Stimulated activated naive CD4-positive, alpha-beta T cell treated with Interleukin-2 at 50 U/mL for 16 hours (primary cell): ENCODE measurements around the gene S100Z.
"Not testable (repeated sequence)": the region's sequence is repeated elsewhere in the genome, so short reads cannot be mapped to it uniquely, and the experiment has no call there.

Experiments used
- DNase-seq: peaks from one replicate; lab custom pipeline; 2025; lab: John Stamatoyannopoulos, UW

The S100Z gene

DNA sequence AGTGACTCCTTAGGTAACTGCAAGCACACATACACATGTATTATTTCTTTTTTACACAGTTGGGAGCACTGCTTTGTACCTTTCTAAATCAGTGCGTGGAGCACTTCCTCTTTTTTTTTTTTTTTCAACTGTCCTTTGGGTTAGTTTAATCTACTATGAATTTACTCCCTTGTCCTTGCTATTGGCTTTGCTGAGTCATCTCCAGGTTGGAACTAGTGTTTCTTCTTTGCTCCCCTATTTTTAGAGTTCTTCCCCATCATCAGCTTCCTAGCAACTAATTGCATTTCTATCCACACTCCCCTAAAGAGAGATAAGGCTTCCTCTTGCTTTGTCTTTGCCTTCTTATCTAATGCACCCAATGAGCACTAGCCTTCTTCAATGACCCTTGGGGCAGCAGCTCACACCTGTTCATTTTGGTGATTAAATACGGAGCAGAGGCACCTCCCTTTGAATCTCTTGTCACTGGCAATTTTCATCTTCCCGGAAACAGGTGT is 24.3 kb downstream of the S100Z start:
- DNase-seq: no peak

- no peak for DNase-seq
These were observed 39.0 kb downstream of the S100Z start for GRCh38 chr5:76888733-76889300.

DNA sequence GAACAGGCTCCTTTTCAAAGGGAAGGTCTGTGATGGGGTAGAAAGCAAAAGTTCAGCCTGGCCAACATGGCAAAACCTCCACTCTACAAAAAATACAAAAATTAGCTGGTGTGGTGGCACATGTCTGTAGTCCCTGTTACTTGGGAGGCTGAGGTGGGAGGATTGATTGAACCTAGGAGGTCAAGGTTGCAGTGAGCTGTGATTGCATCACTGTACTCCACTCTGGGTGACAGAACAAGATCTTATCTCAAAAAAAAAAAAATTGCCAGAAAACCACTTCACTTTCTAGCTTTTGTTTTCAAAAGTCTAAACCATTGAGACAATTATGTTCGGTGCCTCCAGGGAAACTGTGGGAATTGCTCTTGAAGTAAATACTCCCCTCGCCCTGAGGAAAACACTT is 43.5 kb downstream of the S100Z start:
- no peak for DNase-seq

GRCh38 chr5:76896196-76896595 is 46.4 kb downstream of the S100Z start:
- no peak for DNase-seq

GRCh38 chr5:76901522-76901921 is 51.7 kb downstream of the S100Z start:
- DNase-seq: no peak

GRCh38 chr5:76908166-76908565 is 58.4 kb downstream of the S100Z start:
- DNase-seq: no peak

- not testable (repeated sequence) for DNase-seq
These were observed 60.6 kb downstream of the S100Z start for GRCh38 chr5:76910344-76910933.

- DNase-seq: not testable (repeated sequence)
These were observed 64.9 kb downstream of the S100Z start for GRCh38 chr5:76914671-76915070.

DNA sequence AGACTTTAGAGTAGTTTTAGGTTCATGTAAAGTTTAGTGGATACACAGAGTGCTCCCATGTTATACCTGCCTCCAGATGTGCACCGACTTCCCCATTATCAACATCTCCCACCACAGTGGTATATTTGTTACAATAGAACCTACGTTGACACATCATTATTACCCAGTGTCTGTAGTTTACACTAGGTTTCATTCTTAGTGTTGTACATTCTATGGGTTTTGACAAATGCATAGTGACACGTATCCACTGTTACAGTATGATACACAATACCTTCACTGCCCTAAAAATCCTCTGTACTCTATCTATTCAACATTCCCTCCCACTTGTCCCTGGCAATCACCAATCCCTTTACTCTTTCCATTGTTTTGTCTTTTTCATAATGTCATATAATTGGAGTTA is 68.7 kb downstream of the S100Z start:
- no peak for DNase-seq

DNA sequence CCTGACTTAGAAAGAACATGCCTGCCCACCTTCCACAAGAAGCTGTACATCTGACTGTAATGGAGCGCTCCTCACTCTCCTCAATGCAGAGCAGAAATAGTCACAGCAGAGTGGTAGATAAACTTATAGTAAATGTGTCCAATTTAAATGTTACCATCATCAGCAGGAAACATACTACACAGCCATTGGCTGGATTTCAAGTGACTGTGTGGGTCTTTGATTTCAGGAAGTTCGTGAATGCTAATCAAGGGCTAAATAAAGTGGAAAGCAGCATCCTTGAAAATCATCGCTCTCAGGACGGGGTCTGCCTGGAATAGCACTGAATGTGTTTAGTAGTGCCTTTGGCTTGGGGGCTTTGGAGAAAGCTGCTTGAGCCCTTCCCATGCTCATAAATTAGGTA is 70.7 kb downstream of the S100Z start:
- DNase-seq: no peak

DNA sequence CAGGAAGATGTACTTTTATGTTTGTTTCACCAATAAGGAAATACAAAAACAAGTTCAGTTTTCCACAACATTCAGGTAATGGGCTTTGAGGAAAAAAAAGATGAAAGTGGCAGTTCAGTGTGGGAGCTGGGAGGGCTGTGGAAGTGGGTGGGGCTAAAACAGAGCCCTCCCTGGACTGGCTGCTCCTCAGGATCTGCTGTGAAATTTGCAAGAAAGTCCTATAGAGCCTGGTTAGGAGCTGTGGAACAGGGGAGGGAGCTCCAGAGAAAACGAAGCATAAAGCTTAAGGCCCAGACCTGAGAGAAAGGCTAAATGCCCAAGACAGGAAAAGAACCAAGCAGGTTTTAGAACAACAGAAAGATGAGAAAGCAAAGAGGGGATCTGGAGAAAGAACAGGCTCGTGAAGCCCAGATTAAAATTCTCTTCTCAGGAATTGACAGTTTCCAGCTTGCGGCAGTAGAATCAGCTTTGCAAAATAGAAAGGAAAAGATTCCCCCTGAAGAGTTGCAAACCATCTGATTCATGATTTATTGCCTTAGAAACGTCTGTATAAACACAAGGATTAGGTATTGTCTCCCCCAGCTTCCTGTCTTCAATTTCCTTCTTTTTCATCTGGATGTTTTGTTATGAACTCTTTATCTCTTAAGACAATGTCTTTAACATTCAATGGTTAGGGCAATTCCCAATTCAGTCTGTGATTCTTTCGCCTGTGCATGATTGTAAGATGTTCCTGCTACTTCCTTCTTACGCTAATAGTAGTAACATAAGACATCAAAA is 76.7 kb downstream of the S100Z start:
- DNase-seq: no peak

DNA sequence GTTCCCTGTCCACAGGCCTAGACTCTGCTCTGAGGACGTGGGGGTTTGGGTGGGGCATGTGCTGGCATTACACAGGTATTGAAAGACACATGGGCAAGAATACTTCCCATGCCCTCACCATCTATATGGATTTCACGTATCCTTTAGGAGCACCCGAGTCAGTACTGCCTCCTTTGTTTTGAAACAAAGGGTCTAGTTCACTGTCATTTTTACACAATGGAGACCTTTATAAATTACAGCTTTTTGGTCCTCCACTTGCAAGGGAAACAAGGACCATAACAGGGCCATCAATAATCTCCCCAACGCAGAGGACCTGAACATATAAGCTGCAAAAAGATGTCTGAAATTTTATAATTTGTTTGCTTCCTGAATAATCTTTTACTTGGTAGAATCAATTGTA is 78.1 kb downstream of the S100Z start:
- no peak for DNase-seq

DNA sequence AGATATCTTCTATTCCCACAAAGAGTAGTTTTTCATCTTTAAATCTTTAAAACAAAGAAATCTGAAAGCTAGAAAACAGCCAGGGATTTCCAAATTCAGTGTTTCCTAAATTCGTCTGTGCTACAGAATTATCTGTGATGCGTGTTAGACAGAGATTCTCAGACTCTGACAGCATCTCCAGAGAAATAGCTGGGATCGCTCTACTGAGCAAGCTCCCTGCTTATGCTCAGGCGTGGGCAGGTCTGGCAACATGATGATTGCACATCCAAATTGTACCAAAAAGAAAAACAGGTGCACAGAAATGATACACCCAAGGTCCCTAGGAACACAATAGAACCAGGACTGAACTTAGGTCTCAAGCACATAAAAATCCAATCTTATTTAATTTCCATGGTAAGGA is 80.3 kb downstream of the S100Z start:
- DNase-seq: no peak

DNA sequence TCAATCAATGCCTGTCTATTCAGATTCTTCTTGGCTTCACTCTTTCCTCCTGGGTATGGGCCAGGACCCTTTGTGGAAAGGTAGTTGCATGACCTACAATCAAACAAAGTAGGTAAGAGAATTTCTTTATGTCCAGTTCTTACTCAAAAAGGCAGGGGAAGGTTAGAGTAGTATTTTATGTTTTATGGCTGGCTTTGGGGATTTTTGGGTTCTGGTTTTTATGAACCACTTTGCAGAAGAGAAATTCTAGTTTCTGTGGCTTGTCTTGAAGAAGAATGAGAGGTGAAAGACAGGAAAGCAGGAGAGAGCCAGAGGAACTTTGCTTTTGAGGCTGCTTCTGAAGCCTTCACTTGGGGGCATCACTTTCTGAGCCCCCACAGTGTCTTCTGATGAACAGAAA is 88.4 kb downstream of the S100Z start:
- DNase-seq: no peak

DNA sequence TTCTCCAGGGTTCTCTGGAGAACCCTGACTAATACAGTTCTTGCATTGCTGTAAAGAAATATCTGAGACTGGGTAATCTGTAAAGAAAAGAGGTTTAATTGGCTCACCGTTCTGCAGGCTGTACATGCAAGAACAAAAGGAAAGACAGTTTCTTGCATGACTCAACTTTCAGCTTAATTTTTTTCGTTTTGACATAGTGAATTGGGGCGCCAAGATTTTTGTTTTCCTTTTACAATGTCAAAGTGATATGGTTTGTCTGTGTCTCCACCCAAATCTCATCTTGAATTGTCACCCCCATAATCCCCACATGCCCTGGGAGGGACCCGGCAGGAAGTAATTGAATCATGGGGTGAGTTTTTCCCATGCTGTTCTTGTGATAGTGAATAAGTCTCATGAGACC is 91.2 kb downstream of the S100Z start:
- no peak for DNase-seq

- no peak for DNase-seq
These were observed 91.6 kb downstream of the S100Z start for GRCh38 chr5:76941442-76941841.

- no peak for DNase-seq
These were observed 92.8 kb downstream of the S100Z start for GRCh38 chr5:76942581-76942980.

- no peak for DNase-seq
These were observed 93.2 kb downstream of the S100Z start for GRCh38 chr5:76943006-76943405.

- DNase-seq: no peak
These were observed 94.8 kb downstream of the S100Z start for GRCh38 chr5:76944638-76945037.

DNA sequence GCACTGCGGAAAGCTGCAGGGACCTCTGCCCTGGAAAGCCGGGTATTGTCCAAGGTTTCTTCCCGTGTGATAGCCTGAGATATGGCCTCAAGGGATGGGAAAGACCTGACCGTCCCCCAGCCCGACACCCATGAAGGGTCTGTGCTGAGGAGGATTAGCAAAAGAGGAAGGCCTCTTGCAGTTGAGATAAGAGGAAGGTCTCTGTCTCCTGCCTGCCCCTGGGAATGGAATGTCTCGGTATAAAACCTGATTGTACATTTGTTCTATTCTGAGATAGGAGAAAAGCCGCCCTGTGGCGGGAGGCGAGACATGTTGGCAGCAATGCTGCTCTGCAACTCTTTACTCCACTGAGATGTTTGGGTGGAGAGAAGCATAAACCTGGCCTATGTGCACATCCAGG is 95.4 kb downstream of the S100Z start:
- DNase-seq: not testable (repeated sequence)

- DNase-seq: no peak
These were observed 96.3 kb downstream of the S100Z start for GRCh38 chr5:76946090-76946489.

GRCh38 chr5:76947082-76947503 is 97.3 kb downstream of the S100Z start:
- no peak for DNase-seq

- no peak for DNase-seq
These were observed 103.2 kb downstream of the S100Z start, which contains the start of gene CRHBP for GRCh38 chr5:76952795-76953536. Gene CRHBP (plus strand): TSS chr5:76953045. CDS start chr5:76953135, 90 bp downstream.
